Measurements from ENCODE around the gene UNG.
"Not testable (repeated sequence)": the region's sequence is repeated elsewhere in the genome, so short reads cannot be mapped to it uniquely, and the experiment has no call there.

DNA sequence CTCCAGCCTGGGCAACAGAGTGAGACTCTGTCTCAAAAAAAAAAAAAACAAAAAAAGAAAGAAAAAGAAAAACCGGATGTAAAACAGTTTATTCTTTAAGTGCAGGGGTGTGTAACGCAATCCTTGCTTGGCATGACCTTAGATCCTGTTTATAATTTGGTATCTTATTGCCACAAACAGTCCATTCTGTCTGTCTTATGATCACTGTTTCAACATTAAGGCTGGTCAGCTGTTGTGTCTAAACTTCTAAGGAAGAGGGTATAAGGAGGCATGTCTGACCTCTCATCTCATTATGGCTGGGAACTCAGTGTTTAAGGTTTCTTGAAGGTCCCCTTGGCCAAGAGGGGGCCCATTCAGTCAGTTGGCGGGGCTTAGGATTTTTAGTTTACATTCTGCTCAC is 48.7 kb upstream of the UNG start:
- not testable (repeated sequence) for TF ChIP-seq CTCF (IDR thresholded peaks at IDR 0.05); POLR2AphosphoS5 (IDR thresholded peaks at IDR 0.05; ENCODE audit: low read depth, low read length)
